Ovary (tissue), 3 donors: ENCODE measurements around the gene MKRN2.

Experiments
- POLR2A ChIP-seq: fragments of 450-650 bp; IDR thresholded peaks from one replicate; pipeline ENCODE4 v1.6.1; 2017; ENCODE audit warnings: antibody characterized with exemption, mild to moderate bottlenecking, moderate library complexity
- TF ChIP-seq, protein P1 (sequence below), 3 donors: fragments of 450-650 bp in 2 of 3; fragments of 200-600 bp in 1 of 3; IDR thresholded peaks; one replicate each; pipeline versions ENCODE4 v1.5.1 to v1.8.0; 2016 to 2022; ENCODE audit warnings: antibody characterized with exemption in 3 of 3, mild to moderate bottlenecking in 1 of 3
- donor health status: DM: no; HTN: no; CAD: no.

DNA sequence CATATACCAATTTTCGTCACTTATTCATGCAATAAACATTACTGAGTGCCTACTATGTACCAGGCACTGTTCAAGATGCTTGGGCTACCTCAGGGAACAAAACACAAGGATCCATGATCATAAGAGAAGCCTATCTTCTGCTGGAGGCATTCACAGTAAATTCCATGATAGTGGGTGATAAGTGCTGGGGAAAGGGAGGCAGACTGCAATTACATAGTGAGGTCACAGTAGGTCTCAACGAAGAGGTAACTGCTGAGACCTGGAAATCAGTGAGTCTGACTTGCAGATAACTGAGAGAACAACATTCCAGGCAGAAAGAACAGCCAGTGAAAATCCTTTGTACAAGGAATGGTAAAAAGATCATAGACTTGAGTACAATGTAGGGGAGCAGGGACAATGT lies 73.4 kb downstream of the MKRN2 start:
- TF ChIP-seq, protein P1, sequence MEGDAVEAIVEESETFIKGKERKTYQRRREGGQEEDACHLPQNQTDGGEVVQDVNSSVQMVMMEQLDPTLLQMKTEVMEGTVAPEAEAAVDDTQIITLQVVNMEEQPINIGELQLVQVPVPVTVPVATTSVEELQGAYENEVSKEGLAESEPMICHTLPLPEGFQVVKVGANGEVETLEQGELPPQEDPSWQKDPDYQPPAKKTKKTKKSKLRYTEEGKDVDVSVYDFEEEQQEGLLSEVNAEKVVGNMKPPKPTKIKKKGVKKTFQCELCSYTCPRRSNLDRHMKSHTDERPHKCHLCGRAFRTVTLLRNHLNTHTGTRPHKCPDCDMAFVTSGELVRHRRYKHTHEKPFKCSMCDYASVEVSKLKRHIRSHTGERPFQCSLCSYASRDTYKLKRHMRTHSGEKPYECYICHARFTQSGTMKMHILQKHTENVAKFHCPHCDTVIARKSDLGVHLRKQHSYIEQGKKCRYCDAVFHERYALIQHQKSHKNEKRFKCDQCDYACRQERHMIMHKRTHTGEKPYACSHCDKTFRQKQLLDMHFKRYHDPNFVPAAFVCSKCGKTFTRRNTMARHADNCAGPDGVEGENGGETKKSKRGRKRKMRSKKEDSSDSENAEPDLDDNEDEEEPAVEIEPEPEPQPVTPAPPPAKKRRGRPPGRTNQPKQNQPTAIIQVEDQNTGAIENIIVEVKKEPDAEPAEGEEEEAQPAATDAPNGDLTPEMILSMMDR (IDR thresholded peaks at IDR 0.05): no peak
- TF ChIP-seq POLR2A: no peak
